ENCODE results near the gene EVI5. TPM values are rescaled to one million over a fixed set of nuclear protein-coding genes. Genes with fewer than 3 reads are reported as not detected.

The EVI5 gene
- polyA plus RNA-seq, 2 of the 4 experiments (the other 2 are of a cell fraction): 10.2 to 10.4 TPM

DNA sequence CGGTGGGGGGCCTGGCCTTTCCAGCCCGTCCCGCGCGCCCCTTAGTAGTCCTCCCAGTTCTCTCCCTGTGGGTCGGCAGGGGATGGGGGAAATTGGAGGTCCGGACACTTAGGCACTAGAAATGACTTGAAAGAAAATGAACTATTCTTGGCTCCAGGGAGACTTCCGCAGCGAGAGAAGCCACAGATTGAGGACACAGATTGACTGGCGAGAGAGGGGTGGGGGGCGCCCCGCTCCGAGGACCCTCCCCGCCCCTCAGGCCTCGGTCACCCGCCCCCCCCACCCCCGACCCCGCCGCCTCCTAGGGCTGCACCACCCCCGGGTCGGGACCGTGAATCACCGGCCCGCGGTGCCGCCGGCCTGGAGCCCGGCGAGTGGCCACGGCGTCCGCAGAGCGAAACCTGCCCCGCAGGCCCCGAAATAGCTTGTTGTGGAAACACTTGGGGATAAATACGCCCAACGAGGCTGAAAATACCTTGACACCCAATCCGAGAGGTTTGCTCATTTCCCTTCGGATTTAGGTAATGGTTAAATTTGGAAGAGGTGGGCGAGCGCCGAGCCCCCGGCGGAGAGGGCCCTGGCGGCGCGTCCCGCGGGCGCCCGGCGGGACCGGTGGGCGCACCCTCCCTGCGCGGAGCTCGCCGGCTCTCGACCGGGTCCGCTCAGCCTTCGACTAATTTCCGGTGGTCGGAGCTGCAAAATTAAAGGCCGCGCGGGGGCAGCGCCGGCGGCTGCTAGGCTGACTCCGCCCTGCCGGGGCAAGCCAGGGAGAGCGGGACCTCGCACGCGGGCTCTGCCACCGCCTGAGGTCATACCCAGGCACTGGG lies 298.4 kb downstream of the EVI5 start, which contains the start of gene GFI1 (continued):
- no peak for TF ChIP-seq ZNF302 (CRISPR knock-in tag; IDR thresholded peaks at IDR 0.05)
- TF ChIP-seq, protein P1, sequence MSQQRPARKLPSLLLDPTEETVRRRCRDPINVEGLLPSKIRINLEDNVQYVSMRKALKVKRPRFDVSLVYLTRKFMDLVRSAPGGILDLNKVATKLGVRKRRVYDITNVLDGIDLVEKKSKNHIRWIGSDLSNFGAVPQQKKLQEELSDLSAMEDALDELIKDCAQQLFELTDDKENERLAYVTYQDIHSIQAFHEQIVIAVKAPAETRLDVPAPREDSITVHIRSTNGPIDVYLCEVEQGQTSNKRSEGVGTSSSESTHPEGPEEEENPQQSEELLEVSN (IDR thresholded peaks at IDR 0.05; ENCODE audit: borderline replicate concordance, low read depth): peak; percentile 54; the same call in 1 of the 2 replicates
- TF ChIP-seq KDM5A (IDR thresholded peaks at IDR 0.05): no peak

DNA sequence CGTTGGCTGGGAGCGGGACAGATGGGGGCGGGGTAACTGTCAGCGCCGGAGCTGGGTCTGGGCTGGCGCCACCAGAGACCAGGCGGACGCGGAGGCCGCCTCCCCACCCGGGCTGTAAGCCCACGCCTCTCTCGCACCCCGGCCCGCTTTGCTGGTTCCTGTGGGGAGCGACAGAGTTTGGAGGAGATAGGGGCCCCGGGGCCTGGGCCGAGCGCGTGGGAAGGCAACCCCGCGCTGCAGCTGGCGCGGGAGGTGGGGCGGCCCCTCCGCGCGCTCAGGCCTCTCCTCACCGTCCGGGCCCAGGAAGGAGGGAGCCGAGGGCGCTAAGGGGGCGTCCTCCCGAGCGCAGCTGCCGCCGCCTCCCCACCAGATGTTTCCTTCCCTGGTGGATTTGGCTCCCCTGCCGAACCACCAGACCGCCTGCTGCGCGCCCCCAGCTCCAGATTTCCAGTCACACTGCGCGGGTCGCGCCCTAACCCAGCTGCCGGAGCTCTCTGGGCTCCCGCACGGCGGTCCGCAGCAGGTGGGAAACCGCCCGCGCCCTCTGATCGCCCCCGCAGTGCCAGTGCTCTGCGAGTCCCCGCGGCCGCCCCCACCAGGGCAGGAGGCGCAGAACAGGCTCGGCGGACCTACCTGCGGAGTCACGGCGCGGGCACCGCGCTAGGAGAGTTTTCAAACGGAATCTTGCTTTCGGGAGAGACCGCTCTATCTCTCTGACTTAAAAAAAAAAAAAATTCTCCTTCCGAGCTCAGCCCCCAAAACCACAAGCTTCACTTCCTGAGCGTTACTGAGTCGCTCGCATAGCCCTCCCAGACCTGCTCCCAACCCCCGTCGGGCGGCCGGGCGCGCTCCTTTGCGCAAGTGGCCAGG lies 299.3 kb downstream of the EVI5 start:
- no peak for FAIRE-seq
- POLR2A ChIA-PET: no interaction called here
- peak; percentile 59 to 76 for ATAC-seq

DNA sequence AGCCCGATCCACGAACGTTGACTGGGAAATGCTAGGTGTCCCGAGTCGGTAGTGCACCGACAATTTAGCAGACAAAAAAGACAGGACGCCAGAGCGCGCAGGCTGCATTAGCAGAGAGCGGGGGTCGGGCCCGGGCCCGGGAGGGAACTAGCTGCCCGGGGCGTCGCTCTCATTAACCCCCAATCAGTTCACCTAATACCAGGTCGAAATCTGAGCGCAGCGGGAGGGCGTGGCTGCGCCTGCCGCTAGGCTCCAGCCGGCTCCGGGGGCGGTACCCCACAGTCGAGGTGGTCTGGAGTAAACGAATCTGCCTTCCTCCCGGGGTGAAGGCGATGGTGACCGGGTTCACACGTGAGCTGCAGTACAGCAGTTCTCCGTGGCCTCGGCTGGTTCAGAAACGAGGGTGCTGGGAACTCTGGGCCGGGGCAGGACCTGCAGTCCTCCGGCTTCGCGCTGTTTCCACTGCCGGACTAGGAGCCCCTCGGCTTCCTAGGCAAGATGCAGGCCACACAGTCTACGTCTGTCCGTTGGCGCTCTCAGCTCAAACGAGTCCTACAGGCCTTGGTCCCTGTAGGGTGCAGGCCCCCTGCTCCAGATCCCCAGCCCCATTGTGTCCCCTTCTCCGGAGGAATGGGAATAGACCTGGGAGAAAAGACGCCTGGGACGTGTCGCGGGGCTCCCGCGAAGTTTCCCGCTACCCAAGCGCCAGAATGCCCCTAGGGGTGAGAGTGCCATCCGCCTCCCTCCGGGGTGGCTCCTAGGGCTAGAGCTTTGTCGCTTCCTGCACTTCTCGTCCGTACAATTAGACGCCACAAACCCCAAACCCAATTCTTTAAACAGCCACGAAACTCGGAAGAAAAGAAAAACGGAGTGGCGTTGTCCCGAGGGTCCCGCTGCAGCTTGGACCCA lies 300.2 kb downstream of the EVI5 start:
- CTCF ChIA-PET: interaction anchor here (1.7 to 2.5 kb wide), 2 partner anchors 10 to 175 kb away, joined by 8 to 11 read pairs; no protein-coding TSS in a partner anchor
- POLR2A ChIA-PET: no interaction called here

More for the DNA sequence above, 299.3 kb downstream of the EVI5 start:
- peak overlapping the region; percentile 66 for H3K4me3 ChIP-seq
- H3K4me1 ChIP-seq: peaks cover 28% of the 10 kb centered on the region; the same call in 2 of the 3 replicates
- peak in 1 of 2 experiments; percentile 53 for DNase-seq (ENCODE audit: low read depth in 1 of 2, low spot score in 1 of 2)
- H3K4me2 ChIP-seq: peak overlapping the region; percentile 99
- peak overlapping the region; percentile 35 to 73; a peak in 3 of 6 replicates for H3K27ac ChIP-seq
- no peaks in the 10 kb centered on the region for H3K9me3 ChIP-seq
- TF ChIP-seq HDAC2 (IDR thresholded peaks at IDR 0.05): no peak
- no peak for TF ChIP-seq FOSL2 (IDR thresholded peaks at IDR 0.05)
- TF ChIP-seq FOSL2 (CRISPR knock-in tag; IDR thresholded peaks at IDR 0.05): no peak
- no peak for TF ChIP-seq MYC (IDR thresholded peaks at IDR 0.05; ENCODE audit: borderline replicate concordance, low read length)
- TF ChIP-seq NFE2L2 (conservative IDR thresholded peaks at IDR 0.05; ENCODE audit: low read length): no peak
- TF ChIP-seq RNF2 (IDR thresholded peaks at IDR 0.05; ENCODE audit: borderline replicate concordance, low read depth): peak; percentile 65; the same call in 1 of the 2 replicates
- CTCF ChIA-PET: interaction anchor here (0.6 to 2.5 kb wide), 6 partner anchors 8 to 319 kb away, joined by 3 to 11 read pairs (median 5); no protein-coding TSS in a partner anchor
- WGBS (ENCODE audit: missing lambda C conversion rate): 0% methylated on average over 8 of the region's 82 CpGs

More for the DNA sequence above, 300.2 kb downstream of the EVI5 start:
- Histone ChIP-seq H3K4me1 (peaks cover 28% of the 10 kb centered on the region; the same call in 2 of the 3 replicates), H3K27ac (no peak overlapping the region), H3K4me3 (peak overlapping the region; percentile 66), H3K4me2 (peak overlapping the region; percentile 99), H3K9me3 (no peaks in the 10 kb centered on the region)
- ATAC-seq (peak; percentile 47 to 62; a peak in 4 of 6 replicates), DNase-seq (ENCODE audit: low read depth in 1 of 2, low spot score in 1 of 2) (peak in 1 of 2 experiments; percentile 38), FAIRE-seq (no peak)
- TF ChIP-seq MAFK (IDR thresholded peaks at IDR 0.05; ENCODE audit: partially characterized antibody) (no peak), ZC3H11A (IDR thresholded peaks at IDR 0.05) (no peak), HOXA7 (CRISPR knock-in tag; IDR thresholded peaks at IDR 0.05) (no peak), RNF2 (IDR thresholded peaks at IDR 0.05; ENCODE audit: borderline replicate concordance, low read depth) (peak; percentile 100), BHLHE40 (IDR thresholded peaks at IDR 0.05; ENCODE audit: low read depth, low read length) (no peak), CHD2 (IDR thresholded peaks at IDR 0.05; ENCODE audit: low read length, partially characterized antibody) (no peak), RAD21 (conservative IDR thresholded peaks at IDR 0.05 in 1 of 2, IDR thresholded peaks at IDR 0.05 in 1 of 2) (no peak), ZSCAN20 (CRISPR knock-in tag; IDR thresholded peaks at IDR 0.05) (no peak), MYC (IDR thresholded peaks at IDR 0.05; ENCODE audit: borderline replicate concordance, low read length) (no peak), TP53 (CRISPR knock-in tag; IDR thresholded peaks at IDR 0.05) (no peak), CBX8 (IDR thresholded peaks at IDR 0.05) (peak; percentile 99), FOXS1 (CRISPR knock-in tag; IDR thresholded peaks at IDR 0.05) (no peak), NPAS2 (CRISPR knock-in tag; IDR thresholded peaks at IDR 0.05; ENCODE audit: borderline replicate concordance) (no peak), MAZ (IDR thresholded peaks at IDR 0.05; ENCODE audit: borderline replicate concordance, low read depth, low read length) (no peak), RFX5 (IDR thresholded peaks at IDR 0.05) (no peak), FOSB (CRISPR knock-in tag; IDR thresholded peaks at IDR 0.05) (no peak), CHD4 (IDR thresholded peaks at IDR 0.05; ENCODE audit: borderline replicate concordance) (no peak), SREBF2 (IDR thresholded peaks at IDR 0.05) (no peak), ZFP36 (IDR thresholded peaks at IDR 0.05; ENCODE audit: borderline replicate concordance, partially characterized antibody) (peak; percentile 51)
- TF ChIP-seq, protein P2, sequence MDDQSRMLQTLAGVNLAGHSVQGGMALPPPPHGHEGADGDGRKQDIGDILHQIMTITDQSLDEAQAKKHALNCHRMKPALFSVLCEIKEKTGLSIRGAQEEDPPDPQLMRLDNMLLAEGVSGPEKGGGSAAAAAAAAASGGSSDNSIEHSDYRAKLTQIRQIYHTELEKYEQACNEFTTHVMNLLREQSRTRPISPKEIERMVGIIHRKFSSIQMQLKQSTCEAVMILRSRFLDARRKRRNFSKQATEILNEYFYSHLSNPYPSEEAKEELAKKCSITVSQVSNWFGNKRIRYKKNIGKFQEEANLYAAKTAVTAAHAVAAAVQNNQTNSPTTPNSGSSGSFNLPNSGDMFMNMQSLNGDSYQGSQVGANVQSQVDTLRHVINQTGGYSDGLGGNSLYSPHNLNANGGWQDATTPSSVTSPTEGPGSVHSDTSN (IDR thresholded peaks at IDR 0.05): no peak
- TF ChIP-seq, protein P3, sequence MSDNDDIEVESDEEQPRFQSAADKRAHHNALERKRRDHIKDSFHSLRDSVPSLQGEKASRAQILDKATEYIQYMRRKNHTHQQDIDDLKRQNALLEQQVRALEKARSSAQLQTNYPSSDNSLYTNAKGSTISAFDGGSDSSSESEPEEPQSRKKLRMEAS (IDR thresholded peaks at IDR 0.05): peak; percentile 19; the same call in 1 of the 2 replicates
- TF ChIP-seq, protein P1 (IDR thresholded peaks at IDR 0.05; ENCODE audit: borderline replicate concordance, low read depth): peak; percentile 39; the same call in 1 of the 2 replicates
- 3% methylated on average over 12 of the region's 65 CpGs for WGBS (ENCODE audit: missing lambda C conversion rate)
